GM12875 (cell line): ENCODE measurements around the gene RBX1.
"Not testable (repeated sequence)": the region's sequence is repeated elsewhere in the genome, so short reads cannot be mapped to it uniquely, and the experiment has no call there.

ENCODE experiments used
- H3K4me3 ChIP-seq: one replicate; pipeline ENCODE4 v1.5.1; 2011; ENCODE audit warnings: low read depth, low read length, control low read depth
- TF ChIP-seq, protein P1 (sequence below): IDR thresholded peaks from 2 replicates; pipeline ENCODE4 v1.5.1; 2011; ENCODE audit warnings: low read depth, mild to moderate bottlenecking, control low read depth, inconsistent platforms, low read length, moderate library complexity, borderline replicate concordance; ENCODE audit not compliant: insufficient read depth

Gene RBX1

DNA sequence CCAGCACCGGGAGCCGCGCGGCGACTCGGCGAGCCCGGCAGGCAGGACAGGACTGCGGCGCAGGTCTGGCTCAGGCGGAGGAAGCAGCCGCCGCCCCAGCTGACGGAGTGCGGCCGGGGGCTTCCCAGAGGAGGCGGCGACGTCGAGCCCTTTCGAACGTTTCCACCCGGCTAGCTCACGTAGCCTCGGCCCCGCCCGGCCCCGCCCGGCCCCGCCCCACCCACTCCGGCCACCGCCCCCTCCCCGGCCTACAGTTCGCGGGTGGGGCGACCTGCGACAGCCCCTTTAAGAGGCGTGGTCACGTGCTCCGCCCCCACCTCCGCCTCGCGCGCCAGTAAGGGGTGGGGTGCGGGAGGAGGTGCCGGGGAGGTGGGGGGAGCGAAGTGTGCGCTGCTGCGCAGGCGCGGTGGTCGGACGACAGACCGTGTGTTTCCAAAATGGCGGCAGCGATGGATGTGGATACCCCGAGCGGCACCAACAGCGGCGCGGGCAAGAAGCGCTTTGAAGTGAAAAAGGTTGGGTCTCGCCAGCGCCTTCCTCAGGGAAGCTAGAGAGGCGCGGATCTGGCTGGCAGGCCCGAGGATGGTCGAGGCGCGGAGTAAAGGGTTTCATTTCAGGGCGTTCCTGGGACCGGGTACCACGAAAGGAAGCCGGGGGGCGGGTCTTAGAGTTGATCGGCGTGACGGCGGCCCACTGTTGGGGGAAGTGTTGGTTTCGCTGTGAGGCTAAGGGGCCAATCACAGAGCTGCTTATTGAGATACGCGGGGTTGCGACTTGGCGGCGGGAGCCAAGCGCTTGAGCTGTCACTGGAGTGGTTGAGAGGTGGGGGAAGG is at the start of gene RBX1:
Gene RBX1, plus strand, starts transcription at position 417 of the 833 bp plus-strand sequence. Its CDS starts 21 bp downstream, at position 438.
- H3K4me3 ChIP-seq: peak within 1 kb of the TSS; percentile 74
- TF ChIP-seq, protein P1, sequence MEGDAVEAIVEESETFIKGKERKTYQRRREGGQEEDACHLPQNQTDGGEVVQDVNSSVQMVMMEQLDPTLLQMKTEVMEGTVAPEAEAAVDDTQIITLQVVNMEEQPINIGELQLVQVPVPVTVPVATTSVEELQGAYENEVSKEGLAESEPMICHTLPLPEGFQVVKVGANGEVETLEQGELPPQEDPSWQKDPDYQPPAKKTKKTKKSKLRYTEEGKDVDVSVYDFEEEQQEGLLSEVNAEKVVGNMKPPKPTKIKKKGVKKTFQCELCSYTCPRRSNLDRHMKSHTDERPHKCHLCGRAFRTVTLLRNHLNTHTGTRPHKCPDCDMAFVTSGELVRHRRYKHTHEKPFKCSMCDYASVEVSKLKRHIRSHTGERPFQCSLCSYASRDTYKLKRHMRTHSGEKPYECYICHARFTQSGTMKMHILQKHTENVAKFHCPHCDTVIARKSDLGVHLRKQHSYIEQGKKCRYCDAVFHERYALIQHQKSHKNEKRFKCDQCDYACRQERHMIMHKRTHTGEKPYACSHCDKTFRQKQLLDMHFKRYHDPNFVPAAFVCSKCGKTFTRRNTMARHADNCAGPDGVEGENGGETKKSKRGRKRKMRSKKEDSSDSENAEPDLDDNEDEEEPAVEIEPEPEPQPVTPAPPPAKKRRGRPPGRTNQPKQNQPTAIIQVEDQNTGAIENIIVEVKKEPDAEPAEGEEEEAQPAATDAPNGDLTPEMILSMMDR: no peak

DNA sequence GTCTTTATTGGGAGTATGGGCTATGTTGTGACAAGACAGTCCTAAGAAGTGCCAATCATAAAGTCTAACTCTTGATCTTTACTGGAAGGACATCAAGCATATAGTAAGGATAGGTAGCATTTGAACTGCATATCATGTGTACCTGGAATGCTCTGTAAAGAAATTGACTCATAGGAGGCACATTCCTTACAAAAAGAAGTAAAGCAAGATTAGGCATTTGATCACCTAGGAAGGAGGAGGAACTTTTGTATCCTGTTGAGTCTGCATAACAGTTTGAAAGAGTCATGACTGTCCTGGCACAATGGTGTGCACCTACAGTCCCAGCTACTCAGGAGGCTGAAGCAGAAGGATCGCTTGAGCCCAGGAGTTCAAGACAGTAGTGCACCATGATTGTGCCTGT is 47.1 kb upstream of the RBX1 start:
- TF ChIP-seq, protein P1: no peak
- H3K4me3 ChIP-seq: no peak overlapping the region

DNA sequence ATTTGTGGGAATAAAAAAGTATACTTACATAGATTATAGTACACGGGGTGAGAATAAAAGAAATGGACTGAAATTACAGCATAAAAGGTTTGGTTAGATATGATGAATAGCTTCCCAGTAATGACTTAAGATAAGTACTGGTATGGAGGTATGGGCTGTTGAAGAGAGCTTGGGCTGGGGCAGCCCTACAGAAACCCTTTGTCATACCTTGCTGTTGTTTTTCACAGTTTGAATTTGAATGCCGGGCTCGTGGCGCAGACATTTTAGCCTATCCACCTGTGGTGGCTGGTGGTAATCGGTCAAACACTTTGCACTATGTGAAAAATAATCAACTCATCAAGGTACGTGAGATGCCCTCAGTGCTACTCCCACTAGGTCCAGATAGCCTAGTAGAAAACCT is 42.3 kb upstream of the RBX1 start:
- H3K4me3 ChIP-seq: no peak overlapping the region
- TF ChIP-seq, protein P1: no peak

DNA sequence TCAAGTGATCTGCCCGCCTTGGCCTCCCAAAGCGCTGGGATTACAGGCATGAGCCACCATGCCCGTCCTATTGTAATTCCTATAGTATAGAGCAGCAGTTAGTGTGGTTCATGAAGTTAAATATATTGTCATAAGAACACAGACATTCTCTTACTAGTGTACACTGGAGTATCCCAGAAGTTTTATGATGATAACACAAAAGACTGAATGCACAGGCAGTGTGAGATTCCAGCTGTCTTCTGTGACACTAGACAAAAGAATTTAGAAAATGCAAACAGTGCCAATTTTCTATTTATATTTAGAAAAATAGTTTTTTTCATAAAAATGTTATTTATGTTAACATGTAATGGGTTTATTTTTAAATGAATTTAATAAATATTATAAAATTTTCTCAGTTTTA is 39.4 kb upstream of the RBX1 start:
- TF ChIP-seq, protein P1: no peak
- H3K4me3 ChIP-seq: no peak overlapping the region

DNA sequence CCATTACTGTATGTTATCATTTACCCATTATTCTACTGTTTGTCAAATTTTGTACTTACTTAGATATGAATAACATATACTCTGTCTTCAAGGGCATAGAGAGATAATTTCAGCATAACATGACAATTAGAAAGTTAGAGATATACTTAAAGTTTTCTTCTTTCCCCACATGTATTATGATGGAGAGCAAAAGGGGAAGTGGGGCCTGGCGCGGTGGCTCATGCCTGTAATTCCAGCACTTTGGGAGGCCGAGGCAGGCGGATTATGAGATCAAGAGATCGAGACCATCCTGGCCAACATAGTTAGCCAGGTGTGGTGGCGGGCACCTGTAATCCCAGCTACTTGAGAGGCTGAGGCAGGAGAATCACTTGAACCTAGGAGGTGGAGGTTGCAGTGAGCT is 38.2 kb upstream of the RBX1 start:
- not testable (repeated sequence) for H3K4me3 ChIP-seq

DNA sequence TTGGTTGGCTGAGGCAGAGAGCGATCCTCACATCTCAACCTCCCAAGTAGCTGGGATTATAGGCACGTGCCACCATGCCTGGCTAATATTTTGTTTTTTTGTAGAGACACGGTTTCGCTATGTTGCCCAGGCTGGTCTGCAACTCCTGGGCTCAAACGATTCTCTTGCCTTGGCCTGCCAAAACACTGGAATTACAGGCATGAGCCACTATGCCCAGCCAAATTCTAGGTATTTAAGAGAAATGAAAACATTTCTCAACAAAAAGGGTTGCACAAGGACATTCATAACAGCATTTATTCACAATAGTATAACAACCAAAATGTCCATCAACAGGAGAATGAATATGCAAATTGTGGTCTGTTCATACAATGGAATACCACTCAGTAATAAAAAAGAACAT is 31.7 kb upstream of the RBX1 start:
- TF ChIP-seq, protein P1: no peak
- no peak overlapping the region for H3K4me3 ChIP-seq

DNA sequence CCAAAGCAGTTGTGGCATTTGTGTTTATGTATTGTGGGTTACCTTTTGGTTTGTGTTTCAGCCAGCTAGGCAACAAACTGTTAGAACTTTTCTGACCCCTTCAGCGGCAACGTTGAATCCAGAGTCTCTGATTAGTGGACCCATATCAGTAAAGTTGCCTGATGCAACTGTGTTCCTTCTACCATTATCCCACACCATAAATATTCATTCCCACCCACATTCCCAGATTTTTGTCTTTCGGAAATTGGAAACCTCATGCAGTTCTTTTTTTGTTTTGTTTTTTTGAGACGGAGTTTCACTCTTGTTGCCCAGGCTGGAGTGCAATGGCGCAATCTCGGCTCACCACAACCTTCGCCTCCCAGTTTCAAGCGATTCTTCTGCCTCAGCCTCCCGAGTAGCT is 30.7 kb upstream of the RBX1 start:
- H3K4me3 ChIP-seq: no peak overlapping the region
- TF ChIP-seq, protein P1: no peak
